K562 (cell line): ENCODE results near the gene FAM171A1. TPM values are rescaled to one million over a fixed set of nuclear protein-coding genes. Genes with fewer than 3 reads are reported as not detected.

Experiments used
- ATF7 ChIP-seq: fragments of 450-650 bp; IDR thresholded peaks from 2 replicates; pipeline ENCODE4 v1.7.1; 2014; ENCODE audit warnings: mild to moderate bottlenecking, moderate library complexity
- ETV6 ChIP-seq, 3 experiments: fragments of 150-350 bp in 1 of 3; sonication (generic) in 1 of 3; formaldehyde crosslinking in 1 of 3; IDR thresholded peaks; 2 replicates each; pipeline versions ENCODE4 v1.6.1 to v1.8.0; 2014 to 2022; ENCODE audit warnings: borderline replicate concordance in 2 of 3, low read depth in 2 of 3, antibody characterized with exemption in 1 of 3, low read length in 1 of 3, mild to moderate bottlenecking in 1 of 3, missing genetic modification reagents in 1 of 3
- FOS ChIP-seq: IDR thresholded peaks from 3 replicates; pipeline ENCODE4 v1.6.1; 2011; ENCODE audit not compliant: insufficient read length; ENCODE audit errors: extremely low read depth
- MEIS2 ChIP-seq: fragments of 450-650 bp; IDR thresholded peaks from 2 replicates; pipeline ENCODE4 v1.6.1; 2014; ENCODE audit warnings: mild to moderate bottlenecking; ENCODE audit not compliant: partially characterized antibody
- TCF7 ChIP-seq: sonication (generic); IDR thresholded peaks from 2 replicates; pipeline ENCODE4 v1.6.1; 2016; ENCODE audit warnings: antibody characterized with exemption, borderline replicate concordance
- ZNF561 ChIP-seq: fragments of 450-650 bp; formaldehyde crosslinking; conservative IDR thresholded peaks from 2 replicates; pipeline ENCODE4 v1.4.0; 2020; ENCODE audit warnings: mild to moderate bottlenecking, moderate library complexity
- ZZZ3 ChIP-seq: fragments of 450-650 bp; IDR thresholded peaks from 2 replicates; pipeline ENCODE4 v1.6.1; 2016; ENCODE audit warnings: antibody characterized with exemption, mild to moderate bottlenecking, moderate library complexity
- polyA plus RNA-seq, 8 experiments: library from polyadenylated mRNA; depleted of rRNA in 4 of 8; stranded (reverse) in 5 of 8; unstranded in 3 of 8; fragments of >200 nt; fragmentation: Nextera tagmentation in 2 of 8; fragmentation: Illumina TruSeq in 1 of 8; extraction: Ambion mirVana in 2 of 8; extraction: Trizol in 1 of 8; gene quantifications; 2 replicates each; pipeline versions ENCODE4 v1.2.1 to v1.2.3, GENCODE V29; 2011 to 2014; ENCODE audit warnings: inconsistent platforms in 1 of 8, missing spikeins in 1 of 8
- total RNA-seq, 7 experiments: library from RNA; depleted of rRNA in 6 of 7; stranded (reverse); fragments of >200 nt in 6 of 7; fragmentation: Illumina TruSeq in 2 of 7; extraction: Trizol in 2 of 7; gene quantifications; 2 replicates each; pipeline versions ENCODE4 v1.2.1 to v1.2.3, GENCODE V29; 2011 to 2021; ENCODE audit warnings: low replicate concordance in 1 of 7
- TF ChIP-seq, protein P1 (sequence below): fragments of 450-650 bp; IDR thresholded peaks from 2 replicates; pipeline ENCODE4 v1.6.1; 2016
- TF ChIP-seq, protein P2 (sequence below): IDR thresholded peaks from 2 replicates; pipeline ENCODE4 v1.6.1; 2016; ENCODE audit warnings: missing genetic modification characterization, missing compliant biosample characterization
- TF ChIP-seq, protein P3 (sequence below): sonication (generic); formaldehyde crosslinking; IDR thresholded peaks from 2 replicates; pipeline ENCODE4 v1.9.0; 2022; ENCODE audit warnings: mild to moderate bottlenecking, missing genetic modification reagents
- TF ChIP-seq, protein P4 (sequence below), 2 experiments: IDR thresholded peaks in 1 of 2; conservative IDR thresholded peaks in 1 of 2; 2 replicates each; pipeline ENCODE4 v1.6.1; 2016; ENCODE audit warnings: low read depth in 2 of 2, mild to moderate bottlenecking in 1 of 2, missing compliant biosample characterization in 1 of 2, missing genetic modification characterization in 1 of 2, moderate library complexity in 1 of 2
- TF ChIP-seq, protein P5 (sequence below): fragments of 450-650 bp; formaldehyde crosslinking; IDR thresholded peaks from 2 replicates; pipeline ENCODE4 v1.4.0; 2020; ENCODE audit warnings: mild to moderate bottlenecking, moderate library complexity
- TF ChIP-seq, protein P6 (sequence below): IDR thresholded peaks from 2 replicates; pipeline ENCODE4 v1.6.1; 2011; ENCODE audit warnings: borderline replicate concordance, low read depth, mild to moderate bottlenecking, moderate library complexity, low read length; ENCODE audit not compliant: insufficient read depth, poor library complexity, severe bottlenecking
- TF ChIP-seq, protein P7 (sequence below), 2 experiments: fragments of 450-650 bp; conservative IDR thresholded peaks; 2 replicates each; pipeline ENCODE4 v1.6.1; 2017; ENCODE audit warnings: mild to moderate bottlenecking in 2 of 2, moderate library complexity in 2 of 2

FAM171A1 gene
- total and polyA plus RNA-seq, 9 of the 15 experiments (the other 6 are each of a cell fraction or from before 2014, with no cell fraction given), result 0.51 to 8.2 (median 4.8) TPM

DNA sequence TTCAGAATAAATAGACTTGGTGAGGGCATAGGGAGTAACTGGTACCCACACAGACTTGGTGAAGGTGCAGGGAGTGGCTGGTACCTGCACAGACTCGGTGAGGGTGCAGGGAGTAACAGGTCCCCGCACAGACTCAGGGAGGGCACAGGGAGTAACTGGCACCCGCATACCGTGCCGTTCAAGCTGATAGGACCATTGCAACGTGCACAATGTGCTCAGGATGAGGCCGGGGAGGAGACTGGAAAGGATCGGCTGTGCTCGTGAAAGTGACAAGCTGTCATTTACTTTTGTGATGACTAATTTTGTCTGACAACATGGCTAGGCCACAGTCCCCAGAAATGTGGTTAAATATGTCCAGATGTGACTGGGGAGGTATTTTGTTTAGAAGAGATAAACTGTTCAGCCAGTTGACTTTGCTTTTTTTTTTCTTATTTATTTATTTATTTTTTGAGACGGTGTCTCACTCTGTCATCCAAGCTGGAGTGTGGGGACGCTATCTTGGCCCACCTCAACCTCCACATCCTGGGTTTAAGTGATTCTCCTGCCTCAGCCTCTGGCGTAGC lies 126.4 kb downstream of the FAM171A1 start (continued):
- TF ChIP-seq, protein P1, sequence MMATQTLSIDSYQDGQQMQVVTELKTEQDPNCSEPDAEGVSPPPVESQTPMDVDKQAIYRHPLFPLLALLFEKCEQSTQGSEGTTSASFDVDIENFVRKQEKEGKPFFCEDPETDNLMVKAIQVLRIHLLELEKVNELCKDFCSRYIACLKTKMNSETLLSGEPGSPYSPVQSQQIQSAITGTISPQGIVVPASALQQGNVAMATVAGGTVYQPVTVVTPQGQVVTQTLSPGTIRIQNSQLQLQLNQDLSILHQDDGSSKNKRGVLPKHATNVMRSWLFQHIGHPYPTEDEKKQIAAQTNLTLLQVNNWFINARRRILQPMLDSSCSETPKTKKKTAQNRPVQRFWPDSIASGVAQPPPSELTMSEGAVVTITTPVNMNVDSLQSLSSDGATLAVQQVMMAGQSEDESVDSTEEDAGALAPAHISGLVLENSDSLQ, result peak; percentile 93
- TF ChIP-seq ETV6 (IDR thresholded peaks at IDR 0.05; ENCODE audit: borderline replicate concordance in 1 of 2, low read depth in 2 of 2, low read length in 1 of 2), result no peak
- no peak for TF ChIP-seq ETV6 (CRISPR knock-in tag; IDR thresholded peaks at IDR 0.05; ENCODE audit: borderline replicate concordance)
- TF ChIP-seq, protein P2, sequence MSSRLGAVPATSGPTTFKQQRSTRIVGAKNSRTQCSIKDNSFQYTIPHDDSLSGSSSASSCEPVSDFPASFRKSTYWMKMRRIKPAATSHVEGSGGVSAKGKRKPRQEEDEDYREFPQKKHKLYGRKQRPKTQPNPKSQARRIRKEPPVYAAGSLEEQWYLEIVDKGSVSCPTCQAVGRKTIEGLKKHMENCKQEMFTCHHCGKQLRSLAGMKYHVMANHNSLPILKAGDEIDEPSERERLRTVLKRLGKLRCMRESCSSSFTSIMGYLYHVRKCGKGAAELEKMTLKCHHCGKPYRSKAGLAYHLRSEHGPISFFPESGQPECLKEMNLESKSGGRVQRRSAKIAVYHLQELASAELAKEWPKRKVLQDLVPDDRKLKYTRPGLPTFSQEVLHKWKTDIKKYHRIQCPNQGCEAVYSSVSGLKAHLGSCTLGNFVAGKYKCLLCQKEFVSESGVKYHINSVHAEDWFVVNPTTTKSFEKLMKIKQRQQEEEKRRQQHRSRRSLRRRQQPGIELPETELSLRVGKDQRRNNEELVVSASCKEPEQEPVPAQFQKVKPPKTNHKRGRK (tag), result no peak
- TF ChIP-seq FOS, result no peak
- TF ChIP-seq, protein P3, sequence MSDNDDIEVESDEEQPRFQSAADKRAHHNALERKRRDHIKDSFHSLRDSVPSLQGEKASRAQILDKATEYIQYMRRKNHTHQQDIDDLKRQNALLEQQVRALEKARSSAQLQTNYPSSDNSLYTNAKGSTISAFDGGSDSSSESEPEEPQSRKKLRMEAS (CRISPR knock-in tag), result peak; percentile 57
- TF ChIP-seq, protein P4, sequence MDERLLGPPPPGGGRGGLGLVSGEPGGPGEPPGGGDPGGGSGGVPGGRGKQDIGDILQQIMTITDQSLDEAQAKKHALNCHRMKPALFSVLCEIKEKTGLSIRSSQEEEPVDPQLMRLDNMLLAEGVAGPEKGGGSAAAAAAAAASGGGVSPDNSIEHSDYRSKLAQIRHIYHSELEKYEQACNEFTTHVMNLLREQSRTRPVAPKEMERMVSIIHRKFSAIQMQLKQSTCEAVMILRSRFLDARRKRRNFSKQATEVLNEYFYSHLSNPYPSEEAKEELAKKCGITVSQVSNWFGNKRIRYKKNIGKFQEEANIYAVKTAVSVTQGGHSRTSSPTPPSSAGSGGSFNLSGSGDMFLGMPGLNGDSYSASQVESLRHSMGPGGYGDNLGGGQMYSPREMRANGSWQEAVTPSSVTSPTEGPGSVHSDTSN (CRISPR knock-in tag; IDR thresholded peaks at IDR 0.05; ENCODE audit: low read depth), result no peak
- TF ChIP-seq, protein P4 (tag; conservative IDR thresholded peaks at IDR 0.05; ENCODE audit: low read depth), result peak; percentile 56; the same call in 1 of the 2 replicates
- TF ChIP-seq MEIS2, result peak; percentile 95
- TF ChIP-seq, protein P5, sequence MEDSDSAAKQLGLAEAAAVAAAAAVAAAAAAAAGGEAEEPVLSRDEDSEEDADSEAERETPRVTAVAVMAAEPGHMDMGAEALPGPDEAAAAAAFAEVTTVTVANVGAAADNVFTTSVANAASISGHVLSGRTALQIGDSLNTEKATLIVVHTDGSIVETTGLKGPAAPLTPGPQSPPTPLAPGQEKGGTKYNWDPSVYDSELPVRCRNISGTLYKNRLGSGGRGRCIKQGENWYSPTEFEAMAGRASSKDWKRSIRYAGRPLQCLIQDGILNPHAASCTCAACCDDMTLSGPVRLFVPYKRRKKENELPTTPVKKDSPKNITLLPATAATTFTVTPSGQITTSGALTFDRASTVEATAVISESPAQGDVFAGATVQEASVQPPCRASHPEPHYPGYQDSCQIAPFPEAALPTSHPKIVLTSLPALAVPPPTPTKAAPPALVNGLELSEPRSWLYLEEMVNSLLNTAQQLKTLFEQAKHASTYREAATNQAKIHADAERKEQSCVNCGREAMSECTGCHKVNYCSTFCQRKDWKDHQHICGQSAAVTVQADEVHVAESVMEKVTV, result no peak
- TF ChIP-seq ZZZ3, result no peak
- no peak for TF ChIP-seq ZNF561 (CRISPR knock-in tag)
- TF ChIP-seq, protein P6, sequence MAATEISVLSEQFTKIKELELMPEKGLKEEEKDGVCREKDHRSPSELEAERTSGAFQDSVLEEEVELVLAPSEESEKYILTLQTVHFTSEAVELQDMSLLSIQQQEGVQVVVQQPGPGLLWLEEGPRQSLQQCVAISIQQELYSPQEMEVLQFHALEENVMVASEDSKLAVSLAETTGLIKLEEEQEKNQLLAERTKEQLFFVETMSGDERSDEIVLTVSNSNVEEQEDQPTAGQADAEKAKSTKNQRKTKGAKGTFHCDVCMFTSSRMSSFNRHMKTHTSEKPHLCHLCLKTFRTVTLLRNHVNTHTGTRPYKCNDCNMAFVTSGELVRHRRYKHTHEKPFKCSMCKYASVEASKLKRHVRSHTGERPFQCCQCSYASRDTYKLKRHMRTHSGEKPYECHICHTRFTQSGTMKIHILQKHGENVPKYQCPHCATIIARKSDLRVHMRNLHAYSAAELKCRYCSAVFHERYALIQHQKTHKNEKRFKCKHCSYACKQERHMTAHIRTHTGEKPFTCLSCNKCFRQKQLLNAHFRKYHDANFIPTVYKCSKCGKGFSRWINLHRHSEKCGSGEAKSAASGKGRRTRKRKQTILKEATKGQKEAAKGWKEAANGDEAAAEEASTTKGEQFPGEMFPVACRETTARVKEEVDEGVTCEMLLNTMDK, result no peak
- peak; percentile 11; the same call in 1 of the 2 replicates for TF ChIP-seq ATF7
- TF ChIP-seq TCF7, result no peak
- TF ChIP-seq, protein P7, sequence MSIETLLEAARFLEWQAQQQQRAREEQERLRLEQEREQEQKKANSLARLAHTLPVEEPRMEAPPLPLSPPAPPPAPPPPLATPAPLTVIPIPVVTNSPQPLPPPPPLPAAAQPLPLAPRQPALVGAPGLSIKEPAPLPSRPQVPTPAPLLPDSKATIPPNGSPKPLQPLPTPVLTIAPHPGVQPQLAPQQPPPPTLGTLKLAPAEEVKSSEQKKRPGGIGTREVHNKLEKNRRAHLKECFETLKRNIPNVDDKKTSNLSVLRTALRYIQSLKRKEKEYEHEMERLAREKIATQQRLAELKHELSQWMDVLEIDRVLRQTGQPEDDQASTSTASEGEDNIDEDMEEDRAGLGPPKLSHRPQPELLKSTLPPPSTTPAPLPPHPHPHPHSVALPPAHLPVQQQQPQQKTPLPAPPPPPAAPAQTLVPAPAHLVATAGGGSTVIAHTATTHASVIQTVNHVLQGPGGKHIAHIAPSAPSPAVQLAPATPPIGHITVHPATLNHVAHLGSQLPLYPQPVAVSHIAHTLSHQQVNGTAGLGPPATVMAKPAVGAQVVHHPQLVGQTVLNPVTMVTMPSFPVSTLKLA (conservative IDR thresholded peaks at IDR 0.05), result peak; percentile 57 to 74
